Hepatocyte (in vitro differentiated cells): ENCODE measurements around the gene TGFB1I1. TPM values are rescaled to one million over a fixed set of nuclear protein-coding genes. Genes with fewer than 3 reads are reported as not detected.

Experiments used
- DNase-seq: peaks from one replicate; pipeline ENCODE4 v3.0.0-alpha.2; 2016; ENCODE audit warnings: low spot score
- H2AFZ ChIP-seq: fragments of 200-600 bp; sonication (generic); 2 replicates; pipeline ENCODE4 v1.6.0; 2016; ENCODE audit warnings: antibody characterized with exemption, mild to moderate bottlenecking
- H3K27ac ChIP-seq: fragments of 200-600 bp; sonication (generic); 2 replicates; pipeline ENCODE4 v1.5.1; 2016; ENCODE audit warnings: mild to moderate bottlenecking
- H3K27me3 ChIP-seq: fragments of 200-600 bp; sonication (generic); 2 replicates; pipeline ENCODE4 v1.6.1; 2016
- H3K36me3 ChIP-seq: fragments of 200-600 bp; sonication (generic); replicated peaks from 2 replicates; pipeline ENCODE4 v1.5.1; 2016; ENCODE audit warnings: low read depth; ENCODE audit not compliant: insufficient read depth
- H3K4me1 ChIP-seq: fragments of 200-600 bp; sonication (generic); 2 replicates; pipeline ENCODE4 v1.5.1; 2016; ENCODE audit warnings: mild to moderate bottlenecking, moderate library complexity; ENCODE audit not compliant: insufficient read depth
- H3K4me2 ChIP-seq: fragments of 200-600 bp; sonication (generic); 2 replicates; pipeline ENCODE4 v1.6.0; 2016
- H3K4me3 ChIP-seq: fragments of 200-600 bp; sonication (generic); 2 replicates; pipeline ENCODE4 v1.5.1; 2016; ENCODE audit warnings: mild to moderate bottlenecking
- H3K79me2 ChIP-seq: fragments of 200-600 bp; sonication (generic); 2 replicates; pipeline ENCODE4 v1.6.0; 2017; ENCODE audit warnings: mild to moderate bottlenecking
- H3K9me2 ChIP-seq: fragments of 200-600 bp; sonication (generic); replicated peaks from 2 replicates; pipeline ENCODE4 v1.6.0; 2017; ENCODE audit warnings: mild to moderate bottlenecking; ENCODE audit not compliant: insufficient read depth
- H3K9me3 ChIP-seq: fragments of 200-600 bp; sonication (generic); 2 replicates; pipeline ENCODE4 v1.5.1; 2016; ENCODE audit warnings: low read depth, mild to moderate bottlenecking
- H4K20me1 ChIP-seq: fragments of 200-600 bp; sonication (generic); 2 replicates; pipeline ENCODE4 v1.6.0; 2016; ENCODE audit warnings: mild to moderate bottlenecking; ENCODE audit not compliant: insufficient read depth, poor library complexity, severe bottlenecking
- CTCF ChIP-seq: fragments of 200-600 bp; sonication (generic); IDR thresholded peaks from 2 replicates; pipeline ENCODE4 v1.5.1; 2016; ENCODE audit warnings: antibody characterized with exemption, mild to moderate bottlenecking; ENCODE audit not compliant: poor library complexity
- EZH2 ChIP-seq: fragments of 200-600 bp; sonication (generic); IDR thresholded peaks from 2 replicates; pipeline ENCODE4 v1.6.1; 2016; ENCODE audit warnings: antibody characterized with exemption, mild to moderate bottlenecking, borderline replicate concordance
- EZH2phosphoT487 ChIP-seq: fragments of 200-600 bp; sonication (generic); IDR thresholded peaks from one replicate; pipeline ENCODE4 v1.6.1; 2018; ENCODE audit warnings: antibody characterized with exemption, mild to moderate bottlenecking, low read depth, moderate library complexity; ENCODE audit not compliant: unreplicated experiment, severe bottlenecking
- WGBS: methylation state at CpG from one replicate; pipeline ENCODE4 v1.1.6; 2016; ENCODE audit warnings: low lambda C conversion rate; ENCODE audit errors: missing lambda C conversion rate; 5-methylcytosine and 5-hydroxymethylcytosine counted together
- polyA plus RNA-seq: library from polyadenylated mRNA; unstranded; fragments of >200 nt; fragmentation: Nextera tagmentation; extraction: Ambion mirVana; gene quantifications from 2 replicates; pipeline ENCODE4 v1.2.1, GENCODE V29; 2016
- total RNA-seq: library from RNA; depleted of rRNA; stranded (reverse); fragments of >200 nt; gene quantifications from 2 replicates; pipeline ENCODE4 v1.2.3, GENCODE V29; 2014

Gene TGFB1I1
- total and polyA plus RNA-seq, 2 experiments from 2014 or later: 15.7 to 34.8 TPM

- H3K9me2 ChIP-seq: no peaks in the 10 kb centered on the region
- no peak overlapping the region for H2AFZ ChIP-seq
- H3K79me2 ChIP-seq: peaks cover 7% of the 10 kb centered on the region
- no peaks in the 10 kb centered on the region for H3K27me3 ChIP-seq
- TF ChIP-seq EZH2phosphoT487: no peak
- no peak for TF ChIP-seq EZH2
- no peak for TF ChIP-seq CTCF
- 97% methylated on average over 30 of the region's 36 CpGs for WGBS
- H3K4me1 ChIP-seq: no peaks in the 10 kb centered on the region
- no peaks in the 10 kb centered on the region for H4K20me1 ChIP-seq
- H3K4me3 ChIP-seq: no peak overlapping the region
- no peak overlapping the region for H3K4me2 ChIP-seq
- H3K27ac ChIP-seq: no peak overlapping the region
- no peak for DNase-seq
- no peaks in the 10 kb centered on the region for H3K9me3 ChIP-seq
- H3K36me3 ChIP-seq: no peaks in the 10 kb centered on the region
Measured at GRCh38 chr16:31464348-31464769, 7.6 kb upstream of the TGFB1I1 start.

- H3K79me2 ChIP-seq: peaks cover 7% of the 10 kb centered on the region
- no peaks in the 10 kb centered on the region for H3K9me3 ChIP-seq
- no peak for DNase-seq
- WGBS: 94% methylated on average over 17 of the region's 17 CpGs
- no peaks in the 10 kb centered on the region for H3K9me2 ChIP-seq
- H3K36me3 ChIP-seq: no peaks in the 10 kb centered on the region
- no peak overlapping the region for H3K4me2 ChIP-seq
- no peak overlapping the region for H3K4me3 ChIP-seq
- H4K20me1 ChIP-seq: no peaks in the 10 kb centered on the region
- no peak overlapping the region for H3K27ac ChIP-seq
- no peaks in the 10 kb centered on the region for H3K4me1 ChIP-seq
- TF ChIP-seq EZH2: no peak
- no peak for TF ChIP-seq EZH2phosphoT487
- no peak for TF ChIP-seq CTCF
- H2AFZ ChIP-seq: no peak overlapping the region
- H3K27me3 ChIP-seq: no peaks in the 10 kb centered on the region
Measured at GRCh38 chr16:31464781-31465260, 7.1 kb upstream of the TGFB1I1 start.

- Histone ChIP-seq H3K27me3 (no peaks in the 10 kb centered on the region), H3K4me3 (no peak overlapping the region), H3K79me2 (peaks cover 7% of the 10 kb centered on the region), H3K9me3 (no peaks in the 10 kb centered on the region), H3K4me1 (peaks cover 2% of the 10 kb centered on the region), H3K27ac (no peak overlapping the region), H3K9me2 (no peaks in the 10 kb centered on the region), H4K20me1 (no peaks in the 10 kb centered on the region), H3K36me3 (no peaks in the 10 kb centered on the region), H2AFZ (no peak overlapping the region), H3K4me2 (no peak overlapping the region)
- no peak for DNase-seq
- 97% methylated on average over 20 of the region's 20 CpGs for WGBS
- TF ChIP-seq CTCF: no peak
- no peak for TF ChIP-seq EZH2
- TF ChIP-seq EZH2phosphoT487: no peak
Measured at GRCh38 chr16:31465788-31466370, 6.1 kb upstream of the TGFB1I1 start.
